Activated CD4-positive, alpha-beta T cell treated with anti-CD3 and anti-CD28 coated beads, Interleukin-2, amount 10 ng/mL, durations not matched to agents 24 days and 14 days (primary cell): ENCODE results near the gene ITGB5. TPM values are rescaled to one million over a fixed set of nuclear protein-coding genes. Genes with fewer than 3 reads are reported as not detected.

ENCODE experiments used
- DNase-seq: peaks from one replicate; pipeline ENCODE4 v3.0.0; 2022
- H3K27ac Mint-ChIP-seq: one replicate; pipeline ENCODE4 v1.8.0; 2022; ENCODE audit warnings: mild to moderate bottlenecking, mixed read lengths
- H3K27me3 Mint-ChIP-seq: one replicate; pipeline ENCODE4 v1.8.0; 2022; ENCODE audit warnings: mixed read lengths
- H3K36me3 Mint-ChIP-seq: one replicate; pipeline ENCODE4 v1.8.0; 2022; ENCODE audit warnings: low read depth, mild to moderate bottlenecking, mixed read lengths
- H3K4me1 Mint-ChIP-seq: one replicate; pipeline ENCODE4 v1.8.0; 2021; ENCODE audit warnings: mixed read lengths
- H3K4me3 Mint-ChIP-seq: one replicate; pipeline ENCODE4 v1.8.0; 2022; ENCODE audit warnings: mild to moderate bottlenecking, moderate library complexity, mixed read lengths
- H3K9me3 Mint-ChIP-seq: one replicate; pipeline ENCODE4 v1.8.0; 2021; ENCODE audit warnings: mixed read lengths
- intact Hi-C: fragments of 100-400 bp; cut with micrococcal nuclease; formaldehyde crosslinking; loops from one replicate; pipeline ENCODE4 v1.15.1; 2023
- total RNA-seq: library from RNA; stranded (reverse); gene quantifications from 2 replicates; pipeline ENCODE4 v1.2.3, GENCODE V29; 2022

Gene ITGB5
- total RNA-seq, 1 donor from 2014 or later, result 2.1 TPM

GRCh38 chr3:124845406-124845805 is 41.8 kb downstream of the ITGB5 start:
- Mint-ChIP-seq H3K27me3 (peaks cover 12% of the 10 kb centered on the region), H3K9me3 (no peaks in the 10 kb centered on the region), H3K4me1 (no peaks in the 10 kb centered on the region), H3K36me3 (no peaks in the 10 kb centered on the region), H3K4me3 (no peak overlapping the region), H3K27ac (no peak overlapping the region)
- no peak for DNase-seq
- intact Hi-C loops, result no loop called here

- Mint-ChIP-seq H3K9me3 (no peaks in the 10 kb centered on the region), H3K27me3 (peaks cover 14% of the 10 kb centered on the region), H3K36me3 (no peaks in the 10 kb centered on the region), H3K4me3 (no peak overlapping the region), H3K27ac (no peak overlapping the region), H3K4me1 (no peaks in the 10 kb centered on the region)
- no peak for DNase-seq
- intact Hi-C loops, result no loop called here
These were observed 43.5 kb downstream of the ITGB5 start for GRCh38 chr3:124843506-124844177.

GRCh38 chr3:124843047-124843446 is 44.1 kb downstream of the ITGB5 start:
- DNase-seq, result no peak
- H3K36me3 Mint-ChIP-seq, result no peaks in the 10 kb centered on the region
- H3K4me3 Mint-ChIP-seq, result no peak overlapping the region
- no peaks in the 10 kb centered on the region for H3K9me3 Mint-ChIP-seq
- H3K4me1 Mint-ChIP-seq, result no peaks in the 10 kb centered on the region
- H3K27ac Mint-ChIP-seq, result no peak overlapping the region
- intact Hi-C loops, result no loop called here
- H3K27me3 Mint-ChIP-seq, result peaks cover 16% of the 10 kb centered on the region

- no peak overlapping the region for H3K4me3 Mint-ChIP-seq
- no peak for DNase-seq
- no peaks in the 10 kb centered on the region for H3K9me3 Mint-ChIP-seq
- intact Hi-C loops, result no loop called here
- H3K36me3 Mint-ChIP-seq, result no peaks in the 10 kb centered on the region
- peaks cover 27% of the 10 kb centered on the region for H3K27me3 Mint-ChIP-seq
- no peaks in the 10 kb centered on the region for H3K4me1 Mint-ChIP-seq
- no peak overlapping the region for H3K27ac Mint-ChIP-seq
These were observed 45.6 kb downstream of the ITGB5 start for GRCh38 chr3:124841517-124841916.

GRCh38 chr3:124840331-124840730 is 46.8 kb downstream of the ITGB5 start:
- H3K4me3 Mint-ChIP-seq, result no peak overlapping the region
- peaks cover 3% of the 10 kb centered on the region for H3K4me1 Mint-ChIP-seq
- H3K9me3 Mint-ChIP-seq, result no peaks in the 10 kb centered on the region
- intact Hi-C loops, result no loop called here
- no peak overlapping the region for H3K27ac Mint-ChIP-seq
- peaks cover 35% of the 10 kb centered on the region for H3K27me3 Mint-ChIP-seq
- DNase-seq, result no peak
- H3K36me3 Mint-ChIP-seq, result no peaks in the 10 kb centered on the region

- no peak for DNase-seq
- H3K4me1 Mint-ChIP-seq, result peaks cover 7% of the 10 kb centered on the region
- H3K4me3 Mint-ChIP-seq, result no peak overlapping the region
- no peak overlapping the region for H3K27ac Mint-ChIP-seq
- intact Hi-C loops, result no loop called here
- no peaks in the 10 kb centered on the region for H3K9me3 Mint-ChIP-seq
- H3K36me3 Mint-ChIP-seq, result no peaks in the 10 kb centered on the region
- H3K27me3 Mint-ChIP-seq, result peaks cover 39% of the 10 kb centered on the region
These were observed 47.3 kb downstream of the ITGB5 start for GRCh38 chr3:124839896-124840295.

- DNase-seq, result no peak
- Mint-ChIP-seq H3K4me3 (no peak overlapping the region), H3K36me3 (no peaks in the 10 kb centered on the region), H3K9me3 (no peaks in the 10 kb centered on the region), H3K27ac (no peak overlapping the region), H3K4me1 (peaks cover 9% of the 10 kb centered on the region), H3K27me3 (peaks cover 43% of the 10 kb centered on the region)
- intact Hi-C loops, result no loop called here
These were observed 48.2 kb downstream of the ITGB5 start for GRCh38 chr3:124838963-124839362.

GRCh38 chr3:124837730-124838186 is 49.4 kb downstream of the ITGB5 start:
- Mint-ChIP-seq H3K27me3 (peaks cover 50% of the 10 kb centered on the region), H3K4me3 (no peak overlapping the region), H3K36me3 (no peaks in the 10 kb centered on the region), H3K4me1 (peaks cover 9% of the 10 kb centered on the region), H3K9me3 (no peaks in the 10 kb centered on the region), H3K27ac (no peak overlapping the region)
- no peak for DNase-seq
- intact Hi-C loops, result no loop called here

- Mint-ChIP-seq H3K9me3 (no peaks in the 10 kb centered on the region), H3K27ac (no peak overlapping the region), H3K4me3 (no peak overlapping the region), H3K36me3 (no peaks in the 10 kb centered on the region), H3K4me1 (peaks cover 9% of the 10 kb centered on the region), H3K27me3 (peaks cover 48% of the 10 kb centered on the region)
- DNase-seq, result no peak
- intact Hi-C loops, result no loop called here
These were observed 50.1 kb downstream of the ITGB5 start for GRCh38 chr3:124837065-124837464.

- no peak for DNase-seq
- intact Hi-C loops, result no loop called here
- Mint-ChIP-seq H3K36me3 (no peaks in the 10 kb centered on the region), H3K4me1 (peaks cover 9% of the 10 kb centered on the region), H3K9me3 (no peaks in the 10 kb centered on the region), H3K27me3 (peaks cover 49% of the 10 kb centered on the region), H3K4me3 (no peak overlapping the region), H3K27ac (no peak overlapping the region)
These were observed 50.7 kb downstream of the ITGB5 start for GRCh38 chr3:124836448-124836847.

- no peak overlapping the region for H3K27ac Mint-ChIP-seq
- peak overlapping the region; percentile 69 for H3K4me3 Mint-ChIP-seq
- intact Hi-C loops, result no loop called here
- DNase-seq, result peak; percentile 80
- H3K4me1 Mint-ChIP-seq, result peaks cover 9% of the 10 kb centered on the region
- H3K27me3 Mint-ChIP-seq, result peaks cover 48% of the 10 kb centered on the region
- no peaks in the 10 kb centered on the region for H3K9me3 Mint-ChIP-seq
- H3K36me3 Mint-ChIP-seq, result no peaks in the 10 kb centered on the region
These were observed 52.1 kb downstream of the ITGB5 start for GRCh38 chr3:124834723-124835718.

GRCh38 chr3:124833710-124834332 is 53.3 kb downstream of the ITGB5 start:
- intact Hi-C loops, result no loop called here
- no peak overlapping the region for H3K27ac Mint-ChIP-seq
- peaks cover 9% of the 10 kb centered on the region for H3K4me1 Mint-ChIP-seq
- no peak for DNase-seq
- H3K4me3 Mint-ChIP-seq, result peak overlapping the region; percentile 30
- H3K9me3 Mint-ChIP-seq, result no peaks in the 10 kb centered on the region
- peaks cover 49% of the 10 kb centered on the region for H3K27me3 Mint-ChIP-seq
- H3K36me3 Mint-ChIP-seq, result no peaks in the 10 kb centered on the region

GRCh38 chr3:124832782-124833709 is 54.1 kb downstream of the ITGB5 start:
- DNase-seq, result no peak
- intact Hi-C loops, result no loop called here
- peaks cover 9% of the 10 kb centered on the region for H3K4me1 Mint-ChIP-seq
- H3K27ac Mint-ChIP-seq, result no peak overlapping the region
- H3K4me3 Mint-ChIP-seq, result no peak overlapping the region
- H3K36me3 Mint-ChIP-seq, result no peaks in the 10 kb centered on the region
- H3K27me3 Mint-ChIP-seq, result peaks cover 49% of the 10 kb centered on the region
- H3K9me3 Mint-ChIP-seq, result no peaks in the 10 kb centered on the region
